CD4-positive, alpha-beta memory T cell (primary cell): Measurements from ENCODE around the gene BCAM. TPM values are rescaled to one million over a fixed set of nuclear protein-coding genes. Genes with fewer than 3 reads are reported as not detected.
A peak's percentile ranks its signal among the peaks of the same experiment; 100 is the strongest.

ENCODE experiments used
- CTCF ChIA-PET: fragments of 350-600 bp; sonication (Branson Sonifier 250); formaldehyde crosslinking; loops from one replicate; lab custom pipeline; 2021; ENCODE audit warnings: inconsistent platforms; ENCODE audit not compliant: partially characterized antibody; lab: Charles Lee
- POLR2A ChIA-PET: fragments of 350-600 bp; sonication (Branson Sonifier 250); formaldehyde crosslinking; loops from one replicate; lab custom pipeline; 2021; ENCODE audit not compliant: partially characterized antibody; lab: Charles Lee
- DNase-seq, 5 donors: peaks; one replicate each; pipeline versions ENCODE4 v3.0.0 to v3.0.0-alpha.2; 2020 to 2022; ENCODE audit warnings: mixed read lengths in 1 of 5
- H3K27ac ChIP-seq: one replicate; pipeline ENCODE4 v1.7.0; 2013; ENCODE audit warnings: low read depth, low read length
- H3K27me3 ChIP-seq: 2 replicates; pipeline ENCODE4 v1.7.0; 2013; ENCODE audit warnings: mild to moderate bottlenecking, low read length, moderate library complexity; ENCODE audit not compliant: insufficient read depth
- H3K36me3 ChIP-seq: 2 replicates; pipeline ENCODE4 v1.7.0; 2013; ENCODE audit warnings: mild to moderate bottlenecking, low read length, moderate library complexity; ENCODE audit not compliant: insufficient read depth
- H3K4me1 ChIP-seq: 2 replicates; pipeline ENCODE4 v1.7.0; 2013; ENCODE audit warnings: mild to moderate bottlenecking, low read length, moderate library complexity; ENCODE audit not compliant: insufficient read depth
- H3K4me3 ChIP-seq, 2 donors: one replicate each; pipeline ENCODE4 v1.7.0; 2013; ENCODE audit warnings: low read length in 2 of 2, mild to moderate bottlenecking in 1 of 2
- H3K9me3 ChIP-seq, 2 donors: one replicate each; pipeline ENCODE4 v1.7.0; 2013; ENCODE audit warnings: low read length in 2 of 2, control low read depth in 1 of 2; ENCODE audit not compliant: control insufficient read depth in 1 of 2
- H3K27ac Mint-ChIP-seq, 7 donors: one replicate each; pipeline ENCODE4 v1.8.0; 2020 to 2021; ENCODE audit warnings: mixed read lengths in 7 of 7, mild to moderate bottlenecking in 6 of 7, inconsistent platforms in 3 of 7, moderate library complexity in 3 of 7
- H3K27me3 Mint-ChIP-seq, 2 donors: one replicate each; pipeline ENCODE4 v1.8.0; 2020 to 2021; ENCODE audit warnings: mixed read lengths in 2 of 2
- H3K36me3 Mint-ChIP-seq, 2 donors: one replicate each; pipeline ENCODE4 v1.8.0; 2020 to 2021; ENCODE audit warnings: mixed read lengths in 2 of 2, inconsistent platforms in 1 of 2, mild to moderate bottlenecking in 1 of 2
- H3K4me1 Mint-ChIP-seq, 4 donors: one replicate each; pipeline ENCODE4 v1.8.0; 2020 to 2021; ENCODE audit warnings: mixed read lengths in 4 of 4, mild to moderate bottlenecking in 1 of 4
- H3K4me3 Mint-ChIP-seq, 8 donors: one replicate each; pipeline ENCODE4 v1.8.0; 2020 to 2021; ENCODE audit warnings: mixed read lengths in 8 of 8, mild to moderate bottlenecking in 7 of 8, moderate library complexity in 6 of 8, inconsistent platforms in 3 of 8
- H3K9me3 Mint-ChIP-seq, 8 donors: one replicate each; pipeline ENCODE4 v1.8.0; 2020 to 2021; ENCODE audit warnings: mixed read lengths in 8 of 8, mild to moderate bottlenecking in 5 of 8, inconsistent platforms in 3 of 8, moderate library complexity in 1 of 8
- intact Hi-C: fragments of 100-400 bp; cut with micrococcal nuclease; formaldehyde crosslinking; loops from one replicate; pipeline ENCODE4 v1.15.1; 2023
- polyA plus RNA-seq, 2 donors: library from polyadenylated mRNA; unstranded; fragments of 300-500 nt; fragmentation: Illumina TruSeq; gene quantifications; one replicate each; pipeline ENCODE4 v1.2.3, GENCODE V29; 2021
- total RNA-seq, 2 experiments: library from RNA; stranded (reverse); gene quantifications; one replicate each; pipeline ENCODE4 v1.2.3, GENCODE V29; 2021

Gene BCAM
- total and polyA plus RNA-seq, 4 experiments from 2014 or later = not detected

GRCh38 chr19:44789943-44790483 lies 18.9 kb upstream of the BCAM start:
- no peak overlapping the region for H3K27ac ChIP-seq
- ChIA-PET POLR2A (no interaction called here), CTCF (interaction anchor here (1.2 to 1.8 kb wide), 2 partner anchors 10 to 101 kb away, joined by 3 to 5 read pairs; no protein-coding TSS in a partner anchor)
- H3K9me3 ChIP-seq = no peaks in the 10 kb centered on the region
- intact Hi-C loops = no loop called here
- H3K4me1 Mint-ChIP-seq = peaks cover 0 to 1% (median 0%) of the 10 kb centered on the region in 4 donors
- H3K27me3 ChIP-seq = no peaks in the 10 kb centered on the region
- DNase-seq = no peak
- H3K4me3 ChIP-seq = no peak overlapping the region
- no peaks in the 10 kb centered on the region for H3K27me3 Mint-ChIP-seq
- H3K9me3 Mint-ChIP-seq = no peaks in the 10 kb centered on the region
- no peak overlapping the region for H3K27ac Mint-ChIP-seq
- no peak overlapping the region for H3K4me3 Mint-ChIP-seq
- no peaks in the 10 kb centered on the region for H3K4me1 ChIP-seq
- H3K36me3 Mint-ChIP-seq = no peaks in the 10 kb centered on the region
- H3K36me3 ChIP-seq = no peaks in the 10 kb centered on the region

GRCh38 chr19:44792281-44792680 lies 16.6 kb upstream of the BCAM start:
- H3K9me3 ChIP-seq = no peaks in the 10 kb centered on the region
- no peaks in the 10 kb centered on the region for H3K27me3 ChIP-seq
- H3K4me1 ChIP-seq = peaks cover 15% of the 10 kb centered on the region
- H3K4me3 ChIP-seq = no peak overlapping the region
- Mint-ChIP-seq H3K27me3 (no peaks in the 10 kb centered on the region), H3K36me3 (no peaks in the 10 kb centered on the region), H3K27ac (no peak overlapping the region), H3K4me3 (no peak overlapping the region), H3K4me1 (peaks cover 8 to 19% (median 14%) of the 10 kb centered on the region in 4 donors), H3K9me3 (no peaks in the 10 kb centered on the region)
- DNase-seq = no peak
- ChIA-PET CTCF (interaction anchor here (1.0 to 1.2 kb wide), 2 partner anchors 9 to 437 kb away, joined by 3 to 4 read pairs; no protein-coding TSS in a partner anchor), POLR2A (no interaction called here)
- no peak overlapping the region for H3K27ac ChIP-seq
- intact Hi-C loops = no loop called here
- H3K36me3 ChIP-seq = no peaks in the 10 kb centered on the region

DNA sequence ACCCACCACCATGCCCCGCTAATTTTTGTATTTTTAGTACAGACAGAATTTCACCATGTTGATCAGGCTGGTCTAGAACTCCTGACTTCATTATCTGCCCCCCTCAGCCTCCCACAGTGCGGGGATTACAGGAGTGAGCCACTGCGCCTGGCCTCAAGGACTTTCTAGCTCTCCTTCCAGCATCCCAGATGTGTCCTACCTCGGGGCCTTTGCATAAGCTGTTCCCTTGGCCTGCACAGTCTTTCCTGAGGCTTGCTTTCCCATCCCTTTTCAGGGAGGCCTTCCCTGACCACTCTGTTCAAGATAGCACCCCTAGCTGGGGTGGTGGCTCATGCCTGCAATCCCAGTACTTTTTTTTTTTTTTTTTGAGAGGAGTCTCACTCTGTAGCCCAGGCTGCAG lies 14.3 kb upstream of the BCAM start:
- Mint-ChIP-seq H3K9me3 (no peaks in the 10 kb centered on the region), H3K4me3 (no peak overlapping the region), H3K27ac (peak overlapping the region in 2 of 7 donors; percentile 18 to 24), H3K4me1 (peaks cover 8 to 20% (median 14%) of the 10 kb centered on the region in 4 donors), H3K27me3 (no peaks in the 10 kb centered on the region), H3K36me3 (no peaks in the 10 kb centered on the region)
- intact Hi-C loops = no loop called here
- ChIA-PET CTCF (interaction anchor here (0.6 to 4.1 kb wide), 5 partner anchors 8 to 106 kb away, joined by 3 to 27 read pairs (median 3); no protein-coding TSS in a partner anchor), POLR2A (no interaction called here)
- no peaks in the 10 kb centered on the region for H3K27me3 ChIP-seq
- H3K36me3 ChIP-seq = no peaks in the 10 kb centered on the region
- no peak for DNase-seq
- peaks cover 15% of the 10 kb centered on the region for H3K4me1 ChIP-seq
- H3K4me3 ChIP-seq = no peak overlapping the region
- H3K27ac ChIP-seq = no peak overlapping the region
- no peaks in the 10 kb centered on the region for H3K9me3 ChIP-seq

GRCh38 chr19:44795398-44795987 lies 13.4 kb upstream of the BCAM start:
- H3K27ac ChIP-seq = no peak overlapping the region
- Mint-ChIP-seq H3K27me3 (no peaks in the 10 kb centered on the region), H3K36me3 (no peaks in the 10 kb centered on the region), H3K4me3 (no peak overlapping the region), H3K9me3 (no peaks in the 10 kb centered on the region), H3K4me1 (peaks cover 10 to 20% (median 14%) of the 10 kb centered on the region in 4 donors), H3K27ac (peak overlapping the region in 1 of 7 donors; percentile 53)
- H3K27me3 ChIP-seq = no peaks in the 10 kb centered on the region
- H3K36me3 ChIP-seq = no peaks in the 10 kb centered on the region
- POLR2A ChIA-PET = no interaction called here
- DNase-seq = no peak
- CTCF ChIA-PET = interaction anchor here (1.3 to 4.1 kb wide), 3 partner anchors 9 to 49 kb away, joined by 4 to 27 read pairs (median 7); no protein-coding TSS in a partner anchor
- H3K4me3 ChIP-seq = no peak overlapping the region
- no peaks in the 10 kb centered on the region for H3K9me3 ChIP-seq
- intact Hi-C loops = no loop called here
- peaks cover 15% of the 10 kb centered on the region for H3K4me1 ChIP-seq

- H3K4me1 Mint-ChIP-seq = peaks cover 10 to 20% (median 14%) of the 10 kb centered on the region in 4 donors
- peak in 1 of 5 donors; percentile 7 for DNase-seq
- no peaks in the 10 kb centered on the region for H3K9me3 Mint-ChIP-seq
- Histone ChIP-seq H3K4me1 (peaks cover 15% of the 10 kb centered on the region), H3K36me3 (no peaks in the 10 kb centered on the region), H3K27me3 (no peaks in the 10 kb centered on the region), H3K27ac (no peak overlapping the region), H3K4me3 (no peak overlapping the region), H3K9me3 (no peaks in the 10 kb centered on the region)
- H3K36me3 Mint-ChIP-seq = no peaks in the 10 kb centered on the region
- intact Hi-C loops = no loop called here
- POLR2A ChIA-PET = no interaction called here
- no peaks in the 10 kb centered on the region for H3K27me3 Mint-ChIP-seq
- CTCF ChIA-PET = interaction anchor here (0.7 to 4.1 kb wide), 5 partner anchors 8 to 75 kb away, joined by 3 to 27 read pairs (median 5); no protein-coding TSS in a partner anchor
- peak overlapping the region in 4 of 7 donors; percentile 42 to 82 (median 72) for H3K27ac Mint-ChIP-seq
- H3K4me3 Mint-ChIP-seq = peak overlapping the region in 6 of 8 donors; percentile 39 to 77 (median 74)
These were observed 12.2 kb upstream of the BCAM start for GRCh38 chr19:44796701-44797115.

DNA sequence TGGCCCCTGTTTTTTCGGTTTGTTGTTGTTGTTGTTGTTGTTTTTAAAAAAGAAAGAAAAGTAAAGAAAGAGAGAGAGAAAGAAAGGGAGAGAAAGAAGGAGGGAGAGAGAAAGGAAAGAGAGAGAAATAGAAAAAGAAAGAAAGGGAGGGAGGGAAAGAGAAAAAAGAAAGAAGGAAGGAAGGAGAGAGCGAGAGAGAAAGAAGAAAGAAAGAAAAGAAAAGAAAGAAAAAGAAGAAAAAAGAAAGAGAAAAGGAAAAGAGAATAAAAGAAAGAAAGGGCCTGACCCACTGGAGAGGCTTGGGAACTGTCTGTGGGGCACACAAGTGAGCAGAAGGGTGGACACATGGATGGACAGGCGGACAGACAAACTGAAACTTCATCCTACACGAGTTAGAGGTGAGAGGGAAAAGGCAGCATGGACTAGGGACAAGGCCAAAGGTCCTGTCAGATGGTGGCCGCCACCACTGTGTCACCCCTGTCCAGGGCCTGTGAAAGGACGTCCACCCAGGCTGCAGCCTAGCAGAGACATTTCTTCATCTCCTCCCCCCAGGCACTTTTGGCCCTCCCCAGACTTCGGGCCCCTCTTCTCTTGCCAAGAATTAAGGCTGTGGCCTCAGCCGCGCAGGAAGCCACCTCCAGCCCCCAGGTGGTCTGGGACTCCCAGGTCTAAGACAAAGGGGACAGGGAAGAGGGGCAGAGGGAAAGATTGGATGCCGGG lies 9.1 kb upstream of the BCAM start:
- Mint-ChIP-seq H3K36me3 (no peaks in the 10 kb centered on the region), H3K27ac (peak overlapping the region in 1 of 7 donors; percentile 89), H3K9me3 (peaks cover 0 to 4% (median 0%) of the 10 kb centered on the region in 8 donors), H3K4me1 (peaks cover 10 to 20% (median 14%) of the 10 kb centered on the region in 4 donors), H3K27me3 (peaks cover 0 to 2% of the 10 kb centered on the region in 2 donors), H3K4me3 (no peak overlapping the region)
- Histone ChIP-seq H3K27ac (no peak overlapping the region), H3K27me3 (no peaks in the 10 kb centered on the region), H3K4me3 (no peak overlapping the region), H3K9me3 (no peaks in the 10 kb centered on the region), H3K36me3 (no peaks in the 10 kb centered on the region), H3K4me1 (peaks cover 15% of the 10 kb centered on the region)
- intact Hi-C loops = loop anchor here (1.0 kb wide), 1 partner anchor 45 kb away; no protein-coding TSS in a partner anchor
- ChIA-PET POLR2A (no interaction called here), CTCF (interaction anchor here (1.3 kb wide), 1 partner anchor 45 kb away, joined by 5 read pairs; no protein-coding TSS in a partner anchor)
- no peak for DNase-seq

DNA sequence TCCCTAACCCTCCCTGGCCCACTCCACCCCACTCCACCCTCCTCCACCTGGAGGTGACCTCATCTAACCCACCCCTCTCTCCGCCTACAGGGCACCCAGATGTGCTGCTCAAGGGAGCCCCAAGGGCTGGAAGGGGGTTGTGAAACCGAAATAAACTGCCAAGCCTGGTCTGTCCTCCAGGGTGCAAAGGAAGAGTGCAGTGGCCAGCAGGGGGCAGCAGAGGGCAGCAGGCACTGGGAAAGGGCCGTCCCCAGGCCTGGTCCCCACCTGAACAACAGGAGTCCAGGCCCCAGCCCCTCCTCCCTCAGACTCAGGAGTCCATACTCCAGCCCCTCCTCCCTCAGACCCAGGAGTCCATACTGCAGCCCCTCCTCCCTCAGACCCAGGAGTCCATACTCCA lies 8.4 kb upstream of the BCAM start:
- H3K27me3 Mint-ChIP-seq = peaks cover 0 to 2% of the 10 kb centered on the region in 2 donors
- ChIA-PET POLR2A (no interaction called here), CTCF (no interaction called here)
- Histone ChIP-seq H3K36me3 (no peaks in the 10 kb centered on the region), H3K4me1 (peaks cover 15% of the 10 kb centered on the region), H3K27ac (no peak overlapping the region), H3K9me3 (no peaks in the 10 kb centered on the region), H3K4me3 (no peak overlapping the region), H3K27me3 (no peaks in the 10 kb centered on the region)
- no peaks in the 10 kb centered on the region for H3K36me3 Mint-ChIP-seq
- intact Hi-C loops = loop anchor here (1.0 kb wide), 1 partner anchor 44 kb away; no protein-coding TSS in a partner anchor
- H3K4me1 Mint-ChIP-seq = peaks cover 10 to 20% (median 14%) of the 10 kb centered on the region in 4 donors
- peak overlapping the region in 1 of 7 donors; percentile 56 for H3K27ac Mint-ChIP-seq
- peak; percentile 70 to 78 (median 73) for DNase-seq
- peaks cover 0 to 4% (median 0%) of the 10 kb centered on the region in 8 donors for H3K9me3 Mint-ChIP-seq
- no peak overlapping the region for H3K4me3 Mint-ChIP-seq
